ENCODE data around the gene ZNF430. TPM values are rescaled to one million over a fixed set of nuclear protein-coding genes. Genes with fewer than 3 reads are reported as not detected.

The ZNF430 gene
- total and polyA plus RNA-seq, 7 experiments from 2014 or later, result 26.4 to 65.9 (median 48.3) TPM

GRCh38 chr19:21023901-21024300, 3.4 kb downstream of the ZNF430 start:
- peak overlapping the region in 4 of 10 donors; percentile 9 to 100 (median 74) for H3K4me3 Mint-ChIP-seq
- DNase-seq (no peak), ATAC-seq (no peak)
- H3K4me1 ChIP-seq (ENCODE audit: control insufficient read depth in 2 of 2, insufficient read depth in 2 of 2, low read length in 2 of 2), result peaks cover 32 to 37% of the 10 kb centered on the region in 2 donors
- peaks cover 21 to 69% (median 61%) of the 10 kb centered on the region in 5 donors for H3K36me3 Mint-ChIP-seq
- intact Hi-C loops (cut with micrococcal nuclease), result loop anchor here (5.0 to 10.0 kb wide), 10 partner anchors 301 to 1507 kb away; partner anchors contain the start of genes ZNF100 (in 2 of the 2), NDUFA13 (in 1 of the 2), TSSK6 (in 1 of the 2) and ZNF101 (in 1 of the 2)
- ChIA-PET CTCF (no interaction called here), POLR2A (interaction anchor here (1.0 kb wide), 1 partner anchor 306 kb away, joined by 3 read pairs; the partner anchor contains the start of gene ZNF708)
- peak overlapping the region in 2 of 9 donors; percentile 50 to 85 for H3K27ac Mint-ChIP-seq
- no peak overlapping the region for H3K27ac ChIP-seq (ENCODE audit: low read depth, low read length)
- H3K4me1 Mint-ChIP-seq, result peaks cover 52 to 89% (median 82%) of the 10 kb centered on the region in 7 donors
- no peaks in the 10 kb centered on the region for H3K9me3 ChIP-seq (ENCODE audit: control insufficient read depth in 2 of 3, low read length in 3 of 3)
- H3K27me3 Mint-ChIP-seq, result no peaks in the 10 kb centered on the region
- no peaks in the 10 kb centered on the region for H3K27me3 ChIP-seq (ENCODE audit: control insufficient read depth in 2 of 2, insufficient read depth in 2 of 2, low read length in 2 of 2)
- H3K4me3 ChIP-seq (ENCODE audit: low read length), result no peak overlapping the region
- peaks cover 0 to 38% (median 6%) of the 10 kb centered on the region in 3 experiments for H3K36me3 ChIP-seq (ENCODE audit: control insufficient read depth in 2 of 3, insufficient read depth in 3 of 3, low read length in 3 of 3)
- peaks cover 0 to 6% (median 0%) of the 10 kb centered on the region in 11 donors for H3K9me3 Mint-ChIP-seq

- Histone ChIP-seq H3K36me3 (ENCODE audit: control insufficient read depth in 2 of 3, insufficient read depth in 3 of 3, low read length in 3 of 3) (peaks cover under 1 to 57% (median 8%) of the 10 kb centered on the region in 3 experiments), H3K27me3 (ENCODE audit: control insufficient read depth in 2 of 2, insufficient read depth in 2 of 2, low read length in 2 of 2) (no peaks in the 10 kb centered on the region), H3K27ac (ENCODE audit: low read depth, low read length) (no peak overlapping the region), H3K9me3 (ENCODE audit: control insufficient read depth in 2 of 3, low read length in 3 of 3) (no peaks in the 10 kb centered on the region), H3K4me1 (ENCODE audit: control insufficient read depth in 2 of 2, insufficient read depth in 2 of 2, low read length in 2 of 2) (peaks cover 20 to 22% of the 10 kb centered on the region in 2 donors), H3K4me3 (ENCODE audit: low read length) (no peak overlapping the region)
- peak overlapping the region in 2 of 10 donors; percentile 2 to 100 for H3K4me3 Mint-ChIP-seq
- H3K36me3 Mint-ChIP-seq, result peaks cover 10 to 86% (median 75%) of the 10 kb centered on the region in 5 donors
- peak overlapping the region in 5 of 9 donors; percentile 6 to 69 (median 37) for H3K27ac Mint-ChIP-seq
- ATAC-seq (no peak), DNase-seq (no peak)
- ChIA-PET POLR2A (no interaction called here), CTCF (no interaction called here)
- no peaks in the 10 kb centered on the region for H3K27me3 Mint-ChIP-seq
- H3K4me1 Mint-ChIP-seq, result peaks cover 36 to 86% (median 73%) of the 10 kb centered on the region in 7 donors
- intact Hi-C loops (cut with micrococcal nuclease), result loop anchor here (1.0 to 10.0 kb wide), 4 partner anchors 9 to 806 kb away; partner anchors contain the start of genes ZNF100 (in 2 of the 2), ZNF430 (in 2 of the 2), ZNF43 (in 1 of the 2) and ZNF708 (in 1 of the 2)
- peaks cover 0 to 16% (median 0%) of the 10 kb centered on the region in 11 donors for H3K9me3 Mint-ChIP-seq
These were observed 8.5 kb downstream of the ZNF430 start for GRCh38 chr19:21028969-21029268.

DNA sequence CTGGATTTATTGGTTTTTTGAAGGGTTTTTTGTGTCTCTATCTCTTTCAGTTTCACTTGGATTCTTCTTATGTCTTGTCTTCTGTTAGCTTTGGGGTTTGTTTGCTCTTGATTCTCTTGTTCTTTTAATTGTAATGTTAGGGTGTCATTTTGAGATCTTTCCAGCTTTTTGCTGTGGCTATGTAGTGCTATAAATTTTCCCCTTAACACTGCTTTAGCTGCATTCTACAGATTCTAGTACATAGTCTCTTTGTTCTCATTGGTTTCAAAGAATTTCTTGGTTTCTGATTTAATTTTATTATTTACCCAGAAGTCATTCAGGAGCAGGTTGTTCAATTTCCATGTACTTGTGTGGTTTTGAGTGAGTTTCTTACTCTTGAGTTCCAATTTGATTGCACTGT, 24.6 kb downstream of the ZNF430 start:
- CTCF ChIA-PET, result no interaction called here
- Mint-ChIP-seq H3K9me3 (peaks cover 32 to 79% (median 52%) of the 10 kb centered on the region in 11 donors), H3K36me3 (peaks cover 47 to 87% (median 78%) of the 10 kb centered on the region in 5 donors), H3K4me1 (peaks cover 0 to 35% (median 25%) of the 10 kb centered on the region in 7 donors), H3K27me3 (no peaks in the 10 kb centered on the region), H3K27ac (peak overlapping the region in 1 of 9 donors; percentile 30), H3K4me3 (peak overlapping the region in 5 of 10 donors; percentile 5 to 18 (median 14))
- no peak overlapping the region for H3K27ac ChIP-seq (ENCODE audit: low read depth, low read length)
- no peak for DNase-seq
- no peak for ATAC-seq
- intact Hi-C loops (cut with micrococcal nuclease), result no loop called here
- peaks cover 5 to 75% (median 18%) of the 10 kb centered on the region in 3 experiments for H3K36me3 ChIP-seq (ENCODE audit: control insufficient read depth in 2 of 3, insufficient read depth in 3 of 3, low read length in 3 of 3)
- H3K4me3 ChIP-seq (ENCODE audit: low read length), result no peak overlapping the region
- no peaks in the 10 kb centered on the region for H3K27me3 ChIP-seq (ENCODE audit: control insufficient read depth in 2 of 2, insufficient read depth in 2 of 2, low read length in 2 of 2)
- POLR2A ChIA-PET, result no interaction called here
- peaks cover 3 to 55% (median 32%) of the 10 kb centered on the region in 3 experiments for H3K9me3 ChIP-seq (ENCODE audit: control insufficient read depth in 2 of 3, low read length in 3 of 3)
- no peaks in the 10 kb centered on the region for H3K4me1 ChIP-seq (ENCODE audit: control insufficient read depth in 2 of 2, insufficient read depth in 2 of 2, low read length in 2 of 2)

- Mint-ChIP-seq H3K4me1 (peaks cover 0 to 35% (median 23%) of the 10 kb centered on the region in 7 donors), H3K9me3 (peaks cover 32 to 82% (median 53%) of the 10 kb centered on the region in 11 donors), H3K36me3 (peaks cover 47 to 84% (median 69%) of the 10 kb centered on the region in 5 donors), H3K27me3 (no peaks in the 10 kb centered on the region), H3K4me3 (peak overlapping the region in 2 of 10 donors; percentile 1 to 22), H3K27ac (no peak overlapping the region)
- no peaks in the 10 kb centered on the region for H3K4me1 ChIP-seq (ENCODE audit: control insufficient read depth in 2 of 2, insufficient read depth in 2 of 2, low read length in 2 of 2)
- ChIA-PET CTCF (no interaction called here), POLR2A (no interaction called here)
- H3K27ac ChIP-seq (ENCODE audit: low read depth, low read length), result no peak overlapping the region
- H3K4me3 ChIP-seq (ENCODE audit: low read length), result no peak overlapping the region
- intact Hi-C loops (cut with micrococcal nuclease), result no loop called here
- H3K36me3 ChIP-seq (ENCODE audit: control insufficient read depth in 2 of 3, insufficient read depth in 3 of 3, low read length in 3 of 3), result peaks cover 5 to 81% (median 18%) of the 10 kb centered on the region in 3 experiments
- ATAC-seq (no peak), DNase-seq (no peak)
- H3K27me3 ChIP-seq (ENCODE audit: control insufficient read depth in 2 of 2, insufficient read depth in 2 of 2, low read length in 2 of 2), result no peaks in the 10 kb centered on the region
- H3K9me3 ChIP-seq (ENCODE audit: control insufficient read depth in 2 of 3, low read length in 3 of 3), result peaks cover 3 to 64% (median 34%) of the 10 kb centered on the region in 3 experiments
These were observed 26.0 kb downstream of the ZNF430 start for GRCh38 chr19:21046489-21046888.

- Histone ChIP-seq H3K36me3 (ENCODE audit: control insufficient read depth in 2 of 3, insufficient read depth in 3 of 3, low read length in 3 of 3) (peaks cover 5 to 79% (median 15%) of the 10 kb centered on the region in 3 experiments), H3K4me1 (ENCODE audit: control insufficient read depth in 2 of 2, insufficient read depth in 2 of 2, low read length in 2 of 2) (no peaks in the 10 kb centered on the region), H3K27ac (ENCODE audit: low read depth, low read length) (no peak overlapping the region), H3K9me3 (ENCODE audit: control insufficient read depth in 2 of 3, low read length in 3 of 3) (peaks cover 3 to 67% (median 37%) of the 10 kb centered on the region in 3 experiments), H3K4me3 (ENCODE audit: low read length) (no peak overlapping the region), H3K27me3 (ENCODE audit: control insufficient read depth in 2 of 2, insufficient read depth in 2 of 2, low read length in 2 of 2) (no peaks in the 10 kb centered on the region)
- ATAC-seq (no peak), DNase-seq (no peak)
- Mint-ChIP-seq H3K36me3 (peaks cover 53 to 84% (median 71%) of the 10 kb centered on the region in 5 donors), H3K27ac (peak overlapping the region in 1 of 9 donors; percentile 38), H3K9me3 (peaks cover 32 to 85% (median 59%) of the 10 kb centered on the region in 11 donors), H3K27me3 (no peaks in the 10 kb centered on the region), H3K4me3 (peak overlapping the region in 3 of 10 donors; percentile 1 to 27 (median 16)), H3K4me1 (peaks cover 0 to 34% (median 23%) of the 10 kb centered on the region in 7 donors)
- intact Hi-C loops (cut with micrococcal nuclease), result no loop called here
- POLR2A ChIA-PET, result interaction anchor here (0.8 kb wide), 1 partner anchor 1255 kb away, joined by 3 read pairs; no protein-coding TSS in a partner anchor
- CTCF ChIA-PET, result interaction anchor here (0.6 kb wide), 1 partner anchor 529 kb away, joined by 3 read pairs; no protein-coding TSS in a partner anchor
These were observed 27.3 kb downstream of the ZNF430 start for GRCh38 chr19:21047716-21048115.

DNA sequence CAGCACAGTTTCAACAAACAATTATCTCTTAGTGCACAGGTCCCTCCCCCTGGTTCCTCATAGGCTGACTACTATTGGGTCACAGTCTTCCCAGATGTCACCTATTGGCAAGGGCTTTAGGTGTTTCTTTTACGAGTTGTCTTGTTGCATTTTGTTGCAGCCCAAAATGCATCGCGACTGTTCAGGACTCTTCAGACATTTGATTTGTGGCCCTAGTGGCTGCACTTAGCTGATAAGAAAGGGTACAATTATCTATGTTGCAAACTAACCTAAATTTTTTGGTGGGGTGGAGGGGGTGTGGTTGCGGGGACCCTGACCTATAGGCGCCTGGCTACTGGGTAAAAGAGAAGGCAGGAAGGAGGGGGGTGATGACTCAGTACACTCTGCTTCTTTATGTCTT, 32.4 kb downstream of the ZNF430 start:
- peaks cover 0 to 84% (median 51%) of the 10 kb centered on the region in 11 donors for H3K9me3 Mint-ChIP-seq
- Histone ChIP-seq H3K4me3 (ENCODE audit: low read length) (no peak overlapping the region), H3K27ac (ENCODE audit: low read depth, low read length) (no peak overlapping the region), H3K27me3 (ENCODE audit: control insufficient read depth in 2 of 2, insufficient read depth in 2 of 2, low read length in 2 of 2) (no peaks in the 10 kb centered on the region), H3K9me3 (ENCODE audit: control insufficient read depth in 2 of 3, low read length in 3 of 3) (peaks cover 0 to 58% (median 14%) of the 10 kb centered on the region in 3 experiments), H3K36me3 (ENCODE audit: control insufficient read depth in 2 of 3, insufficient read depth in 3 of 3, low read length in 3 of 3) (peaks cover 12 to 73% (median 33%) of the 10 kb centered on the region in 3 experiments), H3K4me1 (ENCODE audit: control insufficient read depth in 2 of 2, insufficient read depth in 2 of 2, low read length in 2 of 2) (no peaks in the 10 kb centered on the region)
- peaks cover 17 to 78% (median 67%) of the 10 kb centered on the region in 5 donors for H3K36me3 Mint-ChIP-seq
- no peaks in the 10 kb centered on the region for H3K4me1 Mint-ChIP-seq
- ChIA-PET POLR2A (no interaction called here), CTCF (no interaction called here)
- ATAC-seq (no peak), DNase-seq (no peak)
- intact Hi-C loops (cut with micrococcal nuclease), result no loop called here
- H3K27me3 Mint-ChIP-seq, result no peaks in the 10 kb centered on the region
- no peak overlapping the region for H3K4me3 Mint-ChIP-seq
- H3K27ac Mint-ChIP-seq, result no peak overlapping the region

Data from naive thymus-derived CD4-positive, alpha-beta T cell (primary cell).